Muscle layer of duodenum (tissue), 2 donors: ENCODE data around the gene MAFF.
"Not testable (repeated sequence)": the region's sequence is repeated elsewhere in the genome, so short reads cannot be mapped to it uniquely, and the experiment has no call there.

Experiments
- H3K27ac ChIP-seq: one replicate; pipeline ENCODE4 v1.7.0; 2013; ENCODE audit warnings: mild to moderate bottlenecking, low read length
- H3K27me3 ChIP-seq: one replicate; pipeline ENCODE4 v1.7.0; 2013; ENCODE audit warnings: low read depth, mild to moderate bottlenecking, control low read depth, low read length
- H3K36me3 ChIP-seq, 2 donors: one replicate each; pipeline ENCODE4 v1.7.0; 2013; ENCODE audit warnings: low read length in 2 of 2, control low read depth in 1 of 2, mild to moderate bottlenecking in 1 of 2; ENCODE audit not compliant: insufficient read depth in 2 of 2, control insufficient read depth in 1 of 2
- H3K4me1 ChIP-seq, 2 donors: one replicate each; pipeline ENCODE4 v1.7.0; 2013; ENCODE audit warnings: low read length in 2 of 2, mild to moderate bottlenecking in 2 of 2, control low read depth in 1 of 2, moderate library complexity in 1 of 2; ENCODE audit not compliant: insufficient read depth in 2 of 2, control insufficient read depth in 1 of 2
- H3K4me3 ChIP-seq, 2 donors: one replicate each; pipeline ENCODE4 v1.7.0; 2013; ENCODE audit warnings: low read length in 2 of 2, low read depth in 1 of 2, mild to moderate bottlenecking in 1 of 2
- H3K9me3 ChIP-seq, 2 donors: one replicate each; pipeline ENCODE4 v1.7.0; 2013; ENCODE audit warnings: low read length in 2 of 2, control low read depth in 1 of 2, mild to moderate bottlenecking in 1 of 2; ENCODE audit not compliant: control insufficient read depth in 1 of 2
- donor health status: healthy.

MAFF gene

GRCh38 chr22:38170469-38170868 is 31.3 kb upstream of the MAFF start:
- H3K9me3 ChIP-seq, result no peaks in the 10 kb centered on the region
- H3K4me3 ChIP-seq, result no peak overlapping the region
- no peak overlapping the region for H3K27ac ChIP-seq
- peaks cover 0 to 16% of the 10 kb centered on the region in 2 donors for H3K4me1 ChIP-seq
- H3K27me3 ChIP-seq, result no peaks in the 10 kb centered on the region
- H3K36me3 ChIP-seq, result peaks cover 3 to 4% of the 10 kb centered on the region in 2 donors

- no peaks in the 10 kb centered on the region for H3K36me3 ChIP-seq
- no peak overlapping the region for H3K4me3 ChIP-seq
- peaks cover 0 to 28% of the 10 kb centered on the region in 2 donors for H3K4me1 ChIP-seq
- H3K27me3 ChIP-seq, result no peaks in the 10 kb centered on the region
- H3K27ac ChIP-seq, result peak overlapping the region; percentile 12
- H3K9me3 ChIP-seq, result no peaks in the 10 kb centered on the region
These were observed 29.6 kb upstream of the MAFF start for GRCh38 chr22:38171927-38172831.

GRCh38 chr22:38172832-38173640 is 28.8 kb upstream of the MAFF start:
- Histone ChIP-seq H3K27ac (peak overlapping the region; percentile 12), H3K4me1 (peaks cover 5 to 21% of the 10 kb centered on the region in 2 donors), H3K36me3 (no peaks in the 10 kb centered on the region), H3K27me3 (no peaks in the 10 kb centered on the region), H3K9me3 (no peaks in the 10 kb centered on the region), H3K4me3 (no peak overlapping the region)

GRCh38 chr22:38173641-38173906 is 28.2 kb upstream of the MAFF start:
- Histone ChIP-seq H3K4me1 (peaks cover 6 to 17% of the 10 kb centered on the region in 2 donors), H3K9me3 (no peaks in the 10 kb centered on the region), H3K4me3 (no peak overlapping the region), H3K27me3 (no peaks in the 10 kb centered on the region), H3K36me3 (no peaks in the 10 kb centered on the region), H3K27ac (no peak overlapping the region)

- Histone ChIP-seq H3K36me3 (no peaks in the 10 kb centered on the region), H3K4me3 (no peak overlapping the region), H3K27ac (no peak overlapping the region), H3K27me3 (no peaks in the 10 kb centered on the region), H3K9me3 (no peaks in the 10 kb centered on the region), H3K4me1 (peaks cover 6 to 17% of the 10 kb centered on the region in 2 donors)
These were observed 27.2 kb upstream of the MAFF start for GRCh38 chr22:38174626-38175025.

GRCh38 chr22:38175206-38176118 is 26.3 kb upstream of the MAFF start:
- Histone ChIP-seq H3K27ac (peak overlapping the region; percentile 67), H3K4me1 (peaks cover 11 to 23% of the 10 kb centered on the region in 2 donors), H3K36me3 (peaks cover 0 to 7% of the 10 kb centered on the region in 2 donors), H3K4me3 (no peak overlapping the region), H3K9me3 (no peaks in the 10 kb centered on the region), H3K27me3 (no peaks in the 10 kb centered on the region)

GRCh38 chr22:38176170-38176741 is 25.5 kb upstream of the MAFF start:
- peak overlapping the region; percentile 67 for H3K27ac ChIP-seq
- peaks cover 12 to 31% of the 10 kb centered on the region in 2 donors for H3K4me1 ChIP-seq
- peaks cover 0 to 15% of the 10 kb centered on the region in 2 donors for H3K36me3 ChIP-seq
- no peaks in the 10 kb centered on the region for H3K9me3 ChIP-seq
- no peaks in the 10 kb centered on the region for H3K27me3 ChIP-seq
- H3K4me3 ChIP-seq, result no peak overlapping the region

GRCh38 chr22:38177044-38177443 is 24.8 kb upstream of the MAFF start:
- Histone ChIP-seq H3K27ac (no peak overlapping the region), H3K4me3 (no peak overlapping the region), H3K9me3 (no peaks in the 10 kb centered on the region), H3K27me3 (no peaks in the 10 kb centered on the region), H3K4me1 (peaks cover 12 to 31% of the 10 kb centered on the region in 2 donors), H3K36me3 (peaks cover 0 to 18% of the 10 kb centered on the region in 2 donors)

GRCh38 chr22:38177571-38177925 is 24.2 kb upstream of the MAFF start:
- not testable (repeated sequence) for H3K9me3 ChIP-seq, H3K4me3 ChIP-seq, H3K27me3 ChIP-seq
- peak overlapping the region; percentile 67 for H3K27ac ChIP-seq
- H3K36me3 ChIP-seq, result peaks cover 0 to 18% of the 10 kb centered on the region in 2 donors
- H3K4me1 ChIP-seq, result peaks cover 12 to 31% of the 10 kb centered on the region in 2 donors

GRCh38 chr22:38177926-38178604 is 23.7 kb upstream of the MAFF start:
- no peaks in the 10 kb centered on the region for H3K27me3 ChIP-seq
- H3K27ac ChIP-seq, result peak overlapping the region; percentile 67
- H3K4me1 ChIP-seq, result peaks cover 12 to 31% of the 10 kb centered on the region in 2 donors
- H3K36me3 ChIP-seq, result peaks cover 0 to 18% of the 10 kb centered on the region in 2 donors
- no peak overlapping the region for H3K4me3 ChIP-seq
- no peaks in the 10 kb centered on the region for H3K9me3 ChIP-seq
